GM18870 (cell line): Measurements from ENCODE around the gene IRF2BPL.
"Not testable (repeated sequence)": the region's sequence is repeated elsewhere in the genome, so short reads cannot be mapped to it uniquely, and the experiment has no call there.

ENCODE experiments used
- ATAC-seq: cut with Tn5 transposase; IDR thresholded peaks from one replicate; pipeline ENCODE4 v1.9.1; 2021; ENCODE audit warnings: moderate library complexity; ENCODE audit not compliant: unreplicated experiment

Gene IRF2BPL

DNA sequence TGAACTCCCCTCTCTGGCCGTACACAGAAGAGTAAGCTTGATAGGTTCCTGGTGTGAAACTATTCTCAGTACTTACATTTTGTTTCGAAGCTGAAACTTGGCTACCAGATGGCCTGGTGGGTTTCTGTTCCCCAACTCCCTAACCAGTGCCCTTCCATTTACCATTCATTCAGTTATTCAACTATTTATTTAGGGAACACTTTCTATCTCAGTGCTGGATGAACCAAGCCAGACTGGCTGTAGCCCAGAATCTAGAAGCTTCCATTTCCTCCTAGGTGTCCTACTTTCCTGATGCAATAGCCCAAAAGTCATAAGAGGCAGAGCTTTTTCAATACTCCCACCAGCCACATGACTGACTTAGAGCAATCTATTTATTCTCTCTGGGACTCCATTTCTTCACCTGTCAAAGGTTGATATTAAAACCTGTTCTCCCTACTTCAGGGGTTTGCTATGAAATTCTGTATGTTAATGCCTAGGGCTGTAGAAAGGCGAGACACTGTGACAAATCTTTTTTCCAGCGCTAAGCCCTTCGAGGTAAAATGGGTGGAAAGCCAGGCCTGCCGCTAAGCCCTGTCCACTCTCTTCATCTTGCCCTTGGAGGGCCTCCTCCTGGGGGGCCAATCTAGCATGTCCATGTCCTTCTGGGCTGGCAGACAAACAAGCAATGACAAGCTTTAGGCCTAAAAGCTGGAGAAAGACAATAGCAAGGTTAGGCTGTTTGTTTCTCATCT, 8.1 kb upstream of the IRF2BPL start:
- no peak for ATAC-seq

DNA sequence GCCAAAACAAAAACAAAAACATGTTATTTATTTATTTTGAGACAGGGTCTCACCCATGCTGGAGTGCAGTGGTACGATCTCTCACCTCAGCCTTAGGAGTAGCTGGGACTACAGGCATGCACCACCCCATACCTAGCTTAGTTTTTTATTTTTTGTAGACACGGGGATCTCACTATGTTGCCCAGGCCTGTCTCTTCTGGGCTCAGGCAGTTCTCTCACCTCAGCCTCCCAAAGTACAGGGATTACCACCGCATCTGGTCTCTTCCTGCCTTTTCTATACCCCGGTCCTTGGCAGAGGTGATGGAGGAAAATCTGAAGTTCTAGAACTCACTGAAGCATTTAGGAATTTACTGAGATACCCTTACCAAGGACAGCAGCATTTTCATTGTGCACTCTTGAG, 6.8 kb upstream of the IRF2BPL start:
- ATAC-seq: no peak

DNA sequence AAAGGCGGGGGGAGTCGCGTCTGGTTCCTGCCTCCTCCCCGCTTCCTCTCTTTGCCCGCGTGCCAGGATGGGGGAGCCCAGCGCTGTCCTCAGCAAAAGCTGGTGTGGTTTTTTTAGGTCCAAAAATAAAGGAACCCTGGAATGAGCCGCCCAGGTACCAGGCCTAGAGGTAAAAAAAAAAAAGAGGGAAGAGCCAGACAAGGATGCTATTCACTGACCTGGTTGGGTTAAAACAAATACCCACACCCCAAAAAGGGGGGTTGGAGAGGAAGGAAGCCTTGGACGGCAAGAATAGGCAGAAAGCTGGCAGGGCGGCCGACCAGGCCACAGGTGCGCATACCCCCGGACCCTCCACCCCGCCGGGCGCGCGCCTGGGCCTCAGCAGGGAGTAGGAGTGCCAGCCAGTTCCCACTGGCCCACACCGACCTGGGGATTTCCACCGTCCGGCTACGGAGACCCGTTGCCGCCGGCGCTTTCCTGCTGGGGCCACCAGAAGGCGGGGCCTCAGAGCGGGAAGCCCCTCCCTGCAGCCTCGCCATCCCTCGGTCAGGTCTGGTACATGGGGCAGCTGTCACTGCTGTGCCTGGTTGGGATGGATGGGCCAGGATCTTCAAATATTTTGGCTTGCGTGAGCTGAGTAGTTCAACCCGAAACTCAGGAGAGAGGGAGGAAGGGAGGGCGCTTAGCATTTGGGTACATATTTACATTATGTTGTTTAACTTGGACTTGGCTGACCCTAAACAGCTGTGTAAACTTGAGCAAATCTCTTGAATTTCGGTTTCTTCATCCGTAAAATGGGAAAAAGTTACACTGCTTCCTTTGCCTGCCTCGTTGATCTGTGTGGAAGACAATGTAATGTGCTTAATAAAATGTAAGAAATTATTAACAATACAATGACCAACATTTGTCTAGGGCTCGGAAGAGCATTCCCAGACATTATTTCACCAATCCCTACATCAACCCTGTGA, 5.4 kb upstream of the IRF2BPL start:
- ATAC-seq: peak; percentile 59

DNA sequence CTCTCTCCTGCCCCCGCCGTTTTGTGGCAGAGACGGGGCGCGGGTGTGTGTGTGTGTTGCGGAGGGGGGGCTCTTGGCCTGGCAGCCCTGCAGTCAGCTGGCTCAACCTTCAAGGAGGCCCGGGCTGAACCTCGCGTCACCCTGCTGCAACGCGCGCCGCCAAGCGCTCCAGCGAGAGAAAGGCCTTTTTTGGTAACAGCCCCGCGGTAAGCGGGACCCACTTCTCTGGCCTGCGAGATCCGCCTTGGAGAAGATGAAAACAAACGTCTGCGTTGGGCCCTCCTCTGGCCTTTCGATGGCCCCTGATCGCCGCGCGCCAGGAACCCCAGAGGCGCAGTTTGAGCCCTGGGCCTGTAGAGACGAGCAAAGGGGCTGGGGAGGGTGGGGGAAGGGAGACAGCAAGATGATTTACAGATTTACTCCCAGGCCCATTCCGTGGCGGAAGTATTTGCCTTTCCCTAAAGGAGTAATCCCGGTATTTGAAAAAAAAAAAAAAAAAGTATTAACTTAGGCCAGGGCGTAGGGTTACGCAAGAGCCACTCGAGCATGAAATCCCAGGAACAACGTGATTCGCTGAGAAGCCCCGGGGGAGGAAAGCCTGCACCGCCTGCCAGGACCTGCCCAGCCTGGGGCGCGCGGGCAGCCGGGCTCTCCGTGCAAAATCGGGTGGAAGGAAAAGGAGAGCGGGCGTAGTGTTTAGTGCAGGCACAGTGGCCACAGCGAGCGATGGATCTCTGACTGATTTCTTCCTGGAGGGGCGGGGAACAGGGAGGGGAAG, 4.5 kb upstream of the IRF2BPL start:
- peak; percentile 9 for ATAC-seq

DNA sequence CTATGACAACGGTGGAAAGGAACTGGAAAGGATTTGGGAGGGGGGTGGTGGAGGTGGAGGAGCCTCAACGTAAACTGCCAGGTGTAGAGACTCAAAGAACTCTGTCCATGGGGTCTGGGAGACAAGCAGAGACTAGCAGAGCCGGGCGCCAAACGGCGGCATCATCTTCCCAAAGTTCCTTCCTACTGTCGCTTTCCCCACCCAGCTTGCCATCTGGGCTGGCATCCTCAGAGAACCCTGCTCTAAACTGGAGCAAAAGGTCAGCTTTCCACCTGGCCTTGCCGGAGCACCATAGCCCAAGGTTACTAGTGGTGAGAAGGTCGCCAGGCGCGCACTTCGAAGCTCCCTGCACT, 4.0 kb upstream of the IRF2BPL start:
- no peak for ATAC-seq

DNA sequence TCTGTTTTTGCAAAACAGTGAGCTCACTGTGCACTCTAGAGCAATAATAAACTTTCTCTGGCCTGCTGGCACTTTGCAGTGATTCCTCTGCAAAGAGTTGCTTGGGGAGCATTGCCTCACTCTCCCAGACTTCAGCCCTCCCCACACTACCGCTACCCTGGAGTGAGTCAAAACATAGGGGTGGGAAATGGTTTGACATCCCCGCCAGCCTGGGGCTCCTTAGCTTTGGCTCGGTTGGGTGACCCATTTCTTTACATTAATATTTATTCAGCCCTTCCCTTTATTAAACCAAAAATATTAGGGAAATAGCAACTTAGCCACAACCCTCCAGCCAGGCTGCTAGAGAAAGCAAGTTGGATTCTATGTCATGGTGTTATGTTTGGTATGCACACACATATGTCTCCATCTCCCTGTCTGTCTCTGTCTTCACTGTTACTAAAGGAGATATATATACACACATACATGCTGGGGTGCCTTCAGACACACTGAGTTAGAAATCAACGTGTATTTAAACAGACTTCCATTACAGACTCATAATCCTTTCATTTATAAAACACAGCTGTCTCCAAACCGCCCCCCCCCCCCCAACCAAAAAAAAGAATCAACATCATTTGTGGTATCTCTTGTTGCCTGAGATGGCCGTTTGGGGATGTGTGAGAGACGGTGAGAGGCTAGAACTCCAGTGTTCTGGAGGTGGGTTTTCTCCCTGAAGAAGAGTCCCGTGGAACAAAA, 3.4 kb upstream of the IRF2BPL start:
- no peak for ATAC-seq

DNA sequence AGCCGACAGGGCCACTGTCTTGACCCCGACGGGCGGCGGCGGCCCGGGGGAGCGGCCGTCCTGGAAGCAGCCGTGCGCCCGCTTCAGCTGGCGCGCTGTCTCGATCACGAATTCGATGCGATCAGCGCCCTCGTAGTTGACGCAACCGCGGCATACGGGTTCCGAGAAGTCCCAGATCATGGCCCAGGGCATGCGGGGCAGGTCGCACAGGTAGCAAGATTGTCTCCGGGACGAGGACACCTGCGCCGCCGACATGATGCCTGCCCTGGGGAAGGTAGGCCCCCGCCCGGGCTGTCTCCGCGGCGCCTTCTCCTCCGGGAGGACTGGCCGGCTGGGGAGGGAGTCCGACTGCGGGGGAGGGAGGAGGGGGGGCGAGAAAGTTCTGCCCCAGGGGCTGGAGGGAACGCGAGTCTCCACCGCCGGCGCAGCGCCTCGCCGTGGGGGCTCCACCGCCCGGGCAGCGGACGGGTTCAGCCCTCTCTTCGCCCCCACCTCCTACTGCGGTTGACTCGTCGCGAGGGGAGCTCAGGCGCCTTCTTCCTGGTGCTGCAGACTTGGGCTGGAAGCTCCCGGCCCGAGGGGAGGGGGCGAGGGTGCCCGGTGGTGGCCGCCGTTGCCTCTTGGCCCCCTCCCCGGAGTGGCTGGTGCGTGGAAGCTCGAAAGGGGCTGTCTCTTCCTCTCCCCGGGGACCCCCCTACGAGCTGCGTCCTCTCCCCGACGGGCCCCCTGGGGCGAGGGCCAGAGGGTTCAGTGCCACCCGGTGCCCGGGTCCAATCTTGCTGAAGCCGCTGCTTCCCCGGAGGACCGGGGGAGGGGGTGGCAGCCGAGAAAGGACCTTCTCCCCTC, 747 bp downstream of the IRF2BPL start:
- peak; percentile 26 for ATAC-seq

DNA sequence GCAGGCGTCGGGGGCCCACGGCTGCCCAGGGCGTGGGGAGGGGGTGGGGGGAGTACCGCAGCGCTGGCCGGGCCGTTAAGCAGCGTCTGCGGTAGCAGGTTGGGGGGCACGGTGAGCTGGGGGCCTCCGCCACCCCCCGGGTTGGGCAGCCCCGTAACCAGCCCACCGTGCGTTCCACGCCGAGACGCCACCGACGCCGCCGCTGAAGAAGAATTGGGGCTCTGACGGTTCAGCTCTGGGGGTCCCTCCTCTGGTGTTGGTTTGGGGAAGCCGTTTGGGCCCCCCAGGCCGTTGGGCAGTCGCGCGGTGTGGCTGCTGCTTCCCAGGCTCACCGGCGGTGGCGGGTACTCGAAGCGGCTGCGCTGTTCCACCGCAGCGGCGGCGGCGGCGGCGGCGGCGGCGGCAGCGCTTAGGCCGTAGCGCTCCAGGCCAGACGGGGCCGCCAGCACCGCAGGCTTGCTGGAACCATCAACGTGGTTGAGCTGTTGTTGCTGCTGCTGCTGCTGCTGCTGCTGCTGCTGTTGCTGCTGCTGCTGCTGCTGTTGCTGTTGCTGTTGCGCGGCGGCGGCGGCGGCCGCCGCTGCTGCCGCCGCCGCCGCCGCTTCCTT, 1.5 kb downstream of the IRF2BPL start:
- ATAC-seq: no peak

DNA sequence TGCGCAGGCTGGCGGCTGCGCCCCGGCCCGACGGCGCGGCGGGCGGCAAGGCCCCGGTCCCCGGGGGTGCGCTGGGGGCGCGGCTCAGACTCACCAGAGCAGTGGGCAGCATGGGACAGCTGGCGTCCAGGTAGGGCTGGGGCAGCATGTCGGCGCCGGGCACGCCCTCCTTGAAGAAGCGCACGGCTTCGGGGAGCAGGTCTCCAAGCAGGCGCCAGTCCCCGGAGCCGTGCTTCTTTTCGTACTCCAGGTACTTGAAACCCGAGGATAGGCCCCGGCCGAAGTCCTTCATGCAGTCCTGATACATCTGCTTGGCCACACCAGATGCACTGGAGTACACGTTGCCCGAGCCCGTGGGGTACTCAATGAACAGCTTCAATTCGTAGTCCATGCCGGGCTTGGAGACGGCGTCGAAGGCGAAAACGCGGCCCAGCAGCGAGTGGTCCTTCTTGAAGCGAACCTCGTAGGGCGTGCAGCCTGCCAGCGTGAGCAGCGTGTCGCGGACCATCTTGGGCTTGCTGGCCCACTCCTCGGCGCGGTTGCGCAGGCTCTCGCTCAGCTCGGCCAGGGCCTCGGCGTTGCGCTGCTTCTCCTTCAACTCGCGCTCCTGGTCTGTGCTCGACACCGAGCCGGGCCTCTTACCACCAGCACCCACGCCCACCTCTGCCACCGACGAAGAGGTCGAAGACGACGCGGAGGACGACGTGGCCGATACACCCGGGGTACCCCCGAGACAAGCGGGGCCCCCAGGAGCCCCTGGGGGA, 2.2 kb downstream of the IRF2BPL start:
- no peak for ATAC-seq

DNA sequence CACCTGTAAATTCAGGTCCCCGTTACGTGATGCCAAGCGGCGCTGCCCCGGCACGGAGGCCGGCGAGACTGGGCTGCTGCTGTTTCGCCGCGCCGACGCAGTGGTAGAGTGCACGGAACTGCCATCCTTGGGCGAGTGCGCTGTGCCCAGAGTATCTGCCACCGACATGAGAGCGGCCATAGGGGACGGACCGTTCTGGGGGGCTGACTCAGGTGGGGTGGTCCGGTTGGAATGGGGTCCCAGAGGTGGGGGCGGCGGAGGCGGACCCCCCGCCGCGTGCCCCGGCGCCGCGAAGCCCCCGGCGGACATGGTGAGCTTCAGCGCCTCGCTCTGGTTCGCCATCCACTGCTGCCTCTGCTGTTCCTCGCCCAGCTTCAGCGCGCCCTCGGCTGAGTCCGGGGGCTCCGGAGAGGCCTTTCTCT, 2.8 kb downstream of the IRF2BPL start:
- no peak for ATAC-seq

DNA sequence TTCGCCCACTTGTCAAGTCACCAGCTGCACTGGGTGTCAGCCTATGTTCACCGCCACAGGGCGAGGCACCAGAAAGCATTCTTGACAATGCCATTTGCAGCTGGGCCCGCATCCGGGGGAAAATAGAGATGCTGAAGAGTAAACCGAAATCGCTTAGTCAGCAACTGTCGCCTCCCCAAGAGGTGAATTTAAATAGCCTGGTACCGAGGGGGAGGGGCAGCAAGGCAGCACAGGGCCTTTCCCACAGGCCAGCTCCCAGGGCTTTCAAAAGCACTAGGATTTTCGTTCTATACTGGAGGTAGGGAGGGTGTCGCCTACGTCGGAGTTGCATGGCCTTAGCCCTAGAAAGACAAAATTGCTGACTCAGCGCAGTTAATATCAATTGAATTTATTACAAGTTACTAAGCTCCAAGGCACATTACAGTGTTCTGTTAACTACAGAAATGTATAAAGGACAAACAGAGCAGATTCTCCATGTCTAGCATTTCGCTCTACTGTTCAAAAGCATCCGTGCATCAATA, 4.3 kb downstream of the IRF2BPL start:
- ATAC-seq: no peak

DNA sequence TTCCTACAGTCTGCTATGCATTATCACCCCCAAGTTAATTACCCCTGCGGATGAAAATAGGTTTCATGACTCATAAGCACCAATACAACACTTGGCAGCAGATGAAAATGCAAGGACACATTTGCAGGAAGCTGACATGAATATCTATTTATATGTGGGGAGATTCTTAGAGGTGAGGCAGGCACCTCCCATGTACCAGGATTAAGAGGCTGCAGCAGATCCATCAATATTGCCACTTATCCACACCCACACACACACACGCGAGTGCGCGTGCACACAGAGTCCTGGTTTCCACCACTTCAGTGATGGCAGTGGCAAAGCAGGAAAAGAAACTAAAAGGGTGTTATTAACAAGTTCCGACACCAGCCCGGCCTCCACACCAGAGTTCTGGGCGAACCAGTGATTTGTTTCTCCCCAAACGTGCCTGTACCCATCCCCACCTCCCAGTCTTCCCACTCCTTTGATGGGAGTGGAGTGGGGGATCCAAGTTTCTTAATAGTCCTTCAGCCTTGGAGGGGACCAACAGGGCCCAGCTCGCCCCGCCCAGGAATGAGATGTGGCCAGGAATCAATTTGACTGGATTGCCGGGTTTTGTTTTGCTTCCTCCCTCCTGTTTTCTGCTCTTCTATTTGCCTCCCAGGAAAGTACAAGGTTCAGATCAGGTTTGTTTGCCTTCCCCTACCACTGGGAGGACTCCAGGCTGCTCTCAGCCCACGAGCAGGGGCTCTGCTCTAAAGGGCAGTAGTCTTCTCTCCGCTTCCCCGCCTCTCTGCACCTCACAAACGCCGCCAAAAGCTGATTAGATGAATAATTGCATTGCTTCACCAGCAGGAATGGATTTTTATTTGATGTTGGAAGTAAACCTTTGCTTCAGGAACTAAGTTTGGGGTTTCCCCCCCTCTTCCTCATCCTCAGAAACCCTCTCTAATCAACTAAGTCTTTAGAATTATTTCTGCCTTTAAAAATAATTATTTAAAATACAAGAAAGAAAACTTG, 5.2 kb downstream of the IRF2BPL start:
- ATAC-seq: no peak

DNA sequence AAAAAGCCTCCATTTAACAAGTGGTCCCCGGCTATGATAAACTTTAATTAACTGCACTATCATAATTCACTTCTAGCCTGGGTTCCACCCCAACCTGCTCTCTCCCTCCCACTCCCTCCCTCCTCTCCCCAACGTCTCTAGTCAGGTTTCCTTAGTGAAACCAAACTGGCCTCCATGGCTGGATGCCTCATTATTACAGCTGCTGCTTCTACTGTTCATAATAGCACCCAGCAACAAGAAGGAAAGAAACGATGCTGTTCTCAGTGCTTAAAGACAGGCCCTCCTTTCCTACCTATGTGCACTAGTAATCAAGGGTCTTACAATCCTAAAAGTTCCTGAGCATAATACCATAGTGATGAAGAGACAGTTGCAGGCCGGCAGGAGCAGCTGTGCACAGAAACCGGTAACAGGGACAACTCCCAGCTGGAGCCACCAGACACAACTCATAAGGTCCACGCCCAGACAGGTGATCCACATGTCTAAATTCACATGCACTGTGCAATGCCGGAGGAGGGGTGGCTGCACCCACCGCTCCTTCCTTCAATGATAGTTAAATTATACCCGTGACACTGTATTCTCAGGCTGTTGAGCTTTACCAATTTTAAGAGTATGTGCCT, 6.2 kb downstream of the IRF2BPL start:
- no peak for ATAC-seq

DNA sequence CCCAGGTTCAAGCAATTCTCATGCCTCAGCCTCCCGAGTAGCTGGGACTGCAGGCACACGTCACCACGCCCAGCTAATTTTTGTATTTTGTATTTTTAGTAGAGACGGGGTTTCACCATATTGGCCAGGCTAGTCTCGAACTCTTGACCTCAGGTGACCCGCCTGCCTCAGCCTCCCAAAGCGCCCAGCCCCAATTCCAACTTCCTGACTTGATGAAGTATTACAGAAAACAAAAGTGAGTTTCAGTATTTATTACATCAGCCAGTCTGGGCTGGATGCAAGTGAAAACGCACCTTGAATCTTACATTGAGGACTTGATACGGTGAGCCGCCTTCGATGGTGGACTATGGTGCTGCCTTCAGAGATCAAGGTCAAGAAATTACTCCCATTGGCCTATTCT, 7.1 kb downstream of the IRF2BPL start:
- not testable (repeated sequence) for ATAC-seq

DNA sequence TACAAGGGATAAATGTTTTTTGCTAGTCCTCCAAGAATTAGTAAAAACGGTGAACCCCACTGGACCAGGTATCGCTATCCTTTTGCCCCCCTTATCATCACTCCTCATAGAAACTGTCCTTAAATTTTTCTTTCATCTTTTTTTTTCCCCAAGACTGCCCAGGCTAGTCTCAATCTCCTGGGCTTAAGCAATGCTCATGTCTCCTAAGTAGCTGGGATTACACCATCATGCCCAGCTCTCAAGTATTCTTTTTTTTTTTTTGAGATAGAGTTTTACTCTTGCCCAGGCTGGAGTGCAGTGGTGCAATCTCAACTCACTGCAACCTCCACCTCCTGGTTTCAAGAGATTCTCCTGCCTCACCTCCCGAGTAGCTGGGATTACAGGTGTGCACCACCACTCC, 9.7 kb downstream of the IRF2BPL start:
- ATAC-seq: no peak

DNA sequence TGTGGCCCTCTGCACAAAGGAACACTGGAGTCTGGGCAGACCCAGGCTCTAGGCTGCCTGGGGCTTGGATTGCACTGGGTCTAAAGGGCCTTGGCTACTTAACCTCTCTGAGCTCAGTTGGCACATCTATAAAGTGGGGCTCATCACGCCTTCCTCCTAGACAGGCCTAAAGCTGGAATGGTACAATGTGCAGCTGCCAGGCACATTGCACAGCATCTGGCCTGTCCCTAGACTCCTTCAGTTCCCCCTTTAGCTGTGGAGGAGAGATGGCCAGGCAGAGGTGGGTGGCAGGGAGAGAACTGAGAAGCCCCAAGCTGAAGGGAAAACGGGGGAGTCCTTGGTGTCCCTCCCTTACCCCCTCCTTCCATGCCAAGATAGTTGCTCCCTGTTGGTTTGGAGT, 10.8 kb downstream of the IRF2BPL start:
- no peak for ATAC-seq

DNA sequence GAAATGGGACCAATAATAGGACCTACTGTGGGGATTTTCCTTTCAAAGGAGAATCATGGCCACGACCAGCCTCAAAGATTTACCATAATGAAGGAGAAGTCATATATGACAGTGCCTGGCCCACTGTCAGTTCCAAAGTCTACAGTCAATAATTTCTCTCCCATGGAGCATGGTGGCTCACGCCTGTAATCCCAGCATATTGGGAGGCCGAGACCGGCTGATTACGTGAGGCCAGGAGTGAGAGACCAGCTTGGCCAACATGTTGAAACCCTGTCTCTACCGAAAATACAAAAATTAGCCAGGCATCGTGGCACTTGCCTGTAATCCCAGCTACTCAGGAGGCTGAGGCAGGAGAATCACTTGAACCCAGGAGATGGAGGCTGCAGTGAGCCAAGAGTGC, 13.8 kb downstream of the IRF2BPL start:
- no peak for ATAC-seq
